K562 (cell line): ENCODE data around the gene PIGC. TPM values are rescaled to one million over a fixed set of nuclear protein-coding genes. Genes with fewer than 3 reads are reported as not detected.
A peak's percentile ranks its signal among the peaks of the same experiment; 100 is the strongest.

Experiments used
- CHD4 ChIP-seq: fragments of 200-600 bp; sonication (generic); IDR thresholded peaks from 3 replicates; pipeline ENCODE4 v1.6.1; 2012; ENCODE audit warnings: low read depth, mild to moderate bottlenecking, mixed read lengths, low read length, inconsistent platforms; ENCODE audit not compliant: insufficient read depth, insufficient replicate concordance, poor library complexity, severe bottlenecking
- FOXA1 ChIP-seq: fragments of 450-650 bp; IDR thresholded peaks from 2 replicates; pipeline ENCODE4 v1.6.1; 2016; ENCODE audit warnings: mild to moderate bottlenecking, borderline replicate concordance
- GTF2E2 ChIP-seq: fragments of 200-800 bp; sonication (Bioruptor generic); IDR thresholded peaks from 2 replicates; pipeline ENCODE4 v1.6.1; 2016; ENCODE audit warnings: missing genetic modification characterization, missing compliant biosample characterization
- HDGF ChIP-seq: fragments of 450-650 bp; IDR thresholded peaks from 2 replicates; pipeline ENCODE4 v1.6.1; 2016
- JUN ChIP-seq, 2 experiments: sonication (generic) in 1 of 2; formaldehyde crosslinking in 1 of 2; IDR thresholded peaks; 2 replicates each; pipeline versions ENCODE4 v1.6.1 to v1.8.0; 2012 to 2022; ENCODE audit warnings: borderline replicate concordance in 2 of 2, mild to moderate bottlenecking in 2 of 2, improper control_type of control experiment in 1 of 2, low read depth in 1 of 2, low read length in 1 of 2, missing genetic modification reagents in 1 of 2
- KLF10 ChIP-seq: fragments of 250-450 bp; sonication (Bioruptor Pico); IDR thresholded peaks from 2 replicates; pipeline ENCODE4 v1.6.1; 2021; ENCODE audit warnings: matching md5 sums
- MEF2A ChIP-seq: IDR thresholded peaks from 2 replicates; pipeline ENCODE4 v1.6.1; 2011; ENCODE audit warnings: low read depth, mild to moderate bottlenecking, low read length, moderate library complexity; ENCODE audit not compliant: control insufficient read depth
- NCOA6 ChIP-seq: fragments of 450-650 bp; IDR thresholded peaks from 2 replicates; pipeline ENCODE4 v1.6.1; 2017; ENCODE audit warnings: mild to moderate bottlenecking
- PHF8 ChIP-seq: fragments of 200-600 bp; sonication (generic); IDR thresholded peaks from 2 replicates; pipeline ENCODE4 v1.6.1; 2012; ENCODE audit warnings: mixed run types, mild to moderate bottlenecking, inconsistent platforms, low read length, moderate library complexity, borderline replicate concordance
- POLR3A ChIP-seq: IDR thresholded peaks from 2 replicates; pipeline ENCODE4 v1.6.1; 2011; ENCODE audit warnings: borderline replicate concordance, mild to moderate bottlenecking, moderate library complexity; ENCODE audit not compliant: insufficient read length, insufficient read depth; ENCODE audit errors: extremely low read depth
- RBM22 ChIP-seq: fragments of 200-400 bp; formaldehyde crosslinking; IDR thresholded peaks from 2 replicates; pipeline ENCODE4 v1.6.1; 2018; ENCODE audit warnings: low read length, low read depth; ENCODE audit not compliant: poor library complexity, severe bottlenecking
- SMARCA5 ChIP-seq: fragments of 450-650 bp; IDR thresholded peaks from 2 replicates; pipeline ENCODE4 v1.6.1; 2016
- TEAD4 ChIP-seq, 2 experiments: sonication (generic) in 1 of 2; formaldehyde crosslinking in 1 of 2; IDR thresholded peaks; 2 replicates each; pipeline versions ENCODE4 v1.6.1 to v1.8.0; 2012 to 2022; ENCODE audit warnings: borderline replicate concordance in 1 of 2, inconsistent platforms in 1 of 2, low read length in 1 of 2, mild to moderate bottlenecking in 1 of 2, missing genetic modification reagents in 1 of 2
- TOE1 ChIP-seq, 2 experiments: fragments of 450-650 bp in 1 of 2; sonication (generic) in 1 of 2; formaldehyde crosslinking in 1 of 2; IDR thresholded peaks; 2 replicates each; pipeline versions ENCODE4 v1.7.1 to v1.8.0; 2016 to 2022; ENCODE audit warnings: borderline replicate concordance in 2 of 2, mild to moderate bottlenecking in 2 of 2, antibody characterized with exemption in 1 of 2, inconsistent platforms in 1 of 2, low read depth in 1 of 2, missing genetic modification reagents in 1 of 2, moderate library complexity in 1 of 2
- ZNF121 ChIP-seq: sonication (generic); formaldehyde crosslinking; conservative IDR thresholded peaks from 2 replicates; pipeline ENCODE4 v1.8.0; 2022; ENCODE audit warnings: missing genetic modification reagents
- ZNF583 ChIP-seq: fragments of 250-450 bp; sonication (Bioruptor Pico); IDR thresholded peaks from 2 replicates; pipeline ENCODE4 v1.4.0; 2020
- ZNF76 ChIP-seq: fragments of 250-450 bp; sonication (Bioruptor Pico); IDR thresholded peaks from 2 replicates; pipeline ENCODE4 v1.4.0; 2020; ENCODE audit warnings: mild to moderate bottlenecking, moderate library complexity, borderline replicate concordance
- ZNF785 ChIP-seq: fragments of 250-450 bp; sonication (Bioruptor Pico); IDR thresholded peaks from 2 replicates; pipeline ENCODE4 v1.4.0; 2020; ENCODE audit warnings: mild to moderate bottlenecking
- polyA plus RNA-seq, 8 experiments: library from polyadenylated mRNA; depleted of rRNA in 4 of 8; stranded (reverse) in 5 of 8; unstranded in 3 of 8; fragments of >200 nt; fragmentation: Nextera tagmentation in 2 of 8; fragmentation: Illumina TruSeq in 1 of 8; extraction: Ambion mirVana in 2 of 8; extraction: Trizol in 1 of 8; gene quantifications; 2 replicates each; pipeline versions ENCODE4 v1.2.1 to v1.2.3, GENCODE V29; 2011 to 2014; ENCODE audit warnings: inconsistent platforms in 1 of 8, missing spikeins in 1 of 8
- total RNA-seq, 7 experiments: library from RNA; depleted of rRNA in 6 of 7; stranded (reverse); fragments of >200 nt in 6 of 7; fragmentation: Illumina TruSeq in 2 of 7; extraction: Trizol in 2 of 7; gene quantifications; 2 replicates each; pipeline versions ENCODE4 v1.2.1 to v1.2.3, GENCODE V29; 2011 to 2021; ENCODE audit warnings: low replicate concordance in 1 of 7
- TF ChIP-seq, protein P1 (sequence below): IDR thresholded peaks from 2 replicates; pipeline ENCODE4 v1.6.1; 2012; ENCODE audit warnings: low read depth, low read length, improper control_type of control experiment, borderline replicate concordance

PIGC gene
- total and polyA plus RNA-seq, 9 of the 15 experiments (the other 6 are each of a cell fraction or from before 2014, with no cell fraction given), result 30.5 to 97.9 (median 54.7) TPM

GRCh38 chr1:172443666-172444453, at the start of gene PIGC (continued):
- TF ChIP-seq JUN (IDR thresholded peaks at IDR 0.05; ENCODE audit: borderline replicate concordance, low read depth, low read length) (no peak; the same call in 1 of the 2 replicates), JUN (CRISPR knock-in tag; IDR thresholded peaks at IDR 0.05; ENCODE audit: borderline replicate concordance) (no peak), RBM22 (peak; percentile 55), PHF8 (peak; percentile 88), HDGF (no peak), TEAD4 (IDR thresholded peaks at IDR 0.05; ENCODE audit: low read length) (0 out of 2 replicates have a peak, but pooled peaks have one; percentile 12), TEAD4 (CRISPR knock-in tag; IDR thresholded peaks at IDR 0.05; ENCODE audit: borderline replicate concordance) (no peak), FOXA1 (no peak), KLF10 (CRISPR knock-in tag) (no peak), ZNF785 (no peak), ZNF76 (CRISPR knock-in tag) (no peak), ZNF121 (no peak), GTF2E2 (peak; percentile 87), MEF2A (no peak), ZNF583 (CRISPR knock-in tag) (no peak; the same call in 1 of the 2 replicates), POLR3A (no peak), TOE1 (IDR thresholded peaks at IDR 0.05; ENCODE audit: borderline replicate concordance) (peak; percentile 71), TOE1 (CRISPR knock-in tag; IDR thresholded peaks at IDR 0.05; ENCODE audit: borderline replicate concordance, low read depth) (no peak), CHD4 (no peak), NCOA6 (no peak), SMARCA5 (no peak)
- TF ChIP-seq, protein P1, sequence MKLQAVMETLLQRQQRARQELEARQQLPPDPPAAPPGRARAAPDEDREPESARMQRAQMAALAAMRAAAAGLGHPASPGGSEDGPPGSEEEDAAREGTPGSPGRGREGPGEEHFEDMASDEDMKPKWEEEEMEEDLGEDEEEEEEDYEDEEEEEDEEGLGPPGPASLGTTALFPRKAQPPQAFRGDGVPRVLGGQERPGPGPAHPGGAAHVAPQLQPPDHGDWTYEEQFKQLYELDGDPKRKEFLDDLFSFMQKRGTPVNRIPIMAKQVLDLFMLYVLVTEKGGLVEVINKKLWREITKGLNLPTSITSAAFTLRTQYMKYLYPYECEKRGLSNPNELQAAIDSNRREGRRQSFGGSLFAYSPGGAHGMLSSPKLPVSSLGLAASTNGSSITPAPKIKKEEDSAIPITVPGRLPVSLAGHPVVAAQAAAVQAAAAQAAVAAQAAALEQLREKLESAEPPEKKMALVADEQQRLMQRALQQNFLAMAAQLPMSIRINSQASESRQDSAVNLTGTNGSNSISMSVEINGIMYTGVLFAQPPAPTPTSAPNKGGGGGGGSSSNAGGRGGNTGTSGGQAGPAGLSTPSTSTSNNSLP, result no peak
